HEK293T (cell line): ENCODE results near the gene BACH2.

Experiments
- CTCF ChIA-PET: fragments of 350-600 bp; formaldehyde crosslinking; extraction: SDS; loops from one replicate; lab custom pipeline; 2021; ENCODE audit warnings: antibody characterized with exemption, inconsistent platforms; lab: Yijun Ruan, JAX
- POLR2A ChIA-PET: fragments of 350-600 bp; formaldehyde crosslinking; extraction: SDS; loops from one replicate; lab custom pipeline; 2020; ENCODE audit warnings: antibody characterized with exemption, inconsistent platforms; lab: Yijun Ruan, JAX
- DNase-seq: peaks from one replicate; pipeline ENCODE4 v3.0.0; 2012; ENCODE audit warnings: mixed read lengths; ENCODE audit errors: extremely low spot score
- ARNT ChIP-seq: fragments of 450-650 bp; IDR thresholded peaks from 2 replicates; pipeline ENCODE4 v1.6.1; 2017; ENCODE audit warnings: mild to moderate bottlenecking
- BHLHE40 ChIP-seq: fragments of 450-650 bp; IDR thresholded peaks from 2 replicates; pipeline ENCODE4 v1.6.1; 2016; ENCODE audit warnings: mild to moderate bottlenecking, moderate library complexity, borderline replicate concordance
- CTBP1 ChIP-seq: fragments of 450-650 bp; IDR thresholded peaks from 2 replicates; pipeline ENCODE4 v1.6.1; 2016; ENCODE audit warnings: borderline replicate concordance
- ELF4 ChIP-seq: fragments of 450-650 bp; IDR thresholded peaks from 2 replicates; pipeline ENCODE4 v1.6.1; 2017; ENCODE audit warnings: antibody characterized with exemption
- FOXA1 ChIP-seq: fragments of 450-650 bp; IDR thresholded peaks from 2 replicates; pipeline ENCODE4 v1.6.1; 2016; ENCODE audit warnings: mild to moderate bottlenecking
- FOXK2 ChIP-seq: fragments of 450-650 bp; IDR thresholded peaks from 2 replicates; pipeline ENCODE4 v1.6.1; 2016; ENCODE audit warnings: mild to moderate bottlenecking
- FOXM1 ChIP-seq: fragments of 450-650 bp; IDR thresholded peaks from 2 replicates; pipeline ENCODE4 v1.6.1; 2017; ENCODE audit warnings: mild to moderate bottlenecking, borderline replicate concordance
- HDGF ChIP-seq: fragments of 450-650 bp; IDR thresholded peaks from 2 replicates; pipeline ENCODE4 v1.6.1; 2017; ENCODE audit warnings: antibody characterized with exemption, borderline replicate concordance
- L3MBTL2 ChIP-seq: fragments of 450-650 bp; conservative IDR thresholded peaks from 2 replicates; pipeline ENCODE4 v1.6.1; 2016; ENCODE audit warnings: mild to moderate bottlenecking
- LEF1 ChIP-seq: fragments of 450-650 bp; IDR thresholded peaks from 2 replicates; pipeline ENCODE4 v1.6.1; 2017; ENCODE audit warnings: mild to moderate bottlenecking, borderline replicate concordance
- NFRKB ChIP-seq: fragments of 450-650 bp; IDR thresholded peaks from 2 replicates; pipeline ENCODE4 v1.6.1; 2016; ENCODE audit warnings: mild to moderate bottlenecking, moderate library complexity
- PKNOX1 ChIP-seq: fragments of 450-650 bp; IDR thresholded peaks from 2 replicates; pipeline ENCODE4 v1.6.1; 2016
- SP1 ChIP-seq: fragments of 450-650 bp; IDR thresholded peaks from 2 replicates; pipeline ENCODE4 v1.6.1; 2017
- SUZ12 ChIP-seq: fragments of 450-650 bp; IDR thresholded peaks from 2 replicates; pipeline ENCODE4 v1.6.1; 2016; ENCODE audit warnings: mild to moderate bottlenecking
- TARDBP ChIP-seq: fragments of 450-650 bp; IDR thresholded peaks from 2 replicates; pipeline ENCODE4 v1.6.1; 2016
- ZNF384 ChIP-seq: fragments of 450-650 bp; IDR thresholded peaks from 2 replicates; pipeline ENCODE4 v1.6.1; 2016

The BACH2 gene

GRCh38 chr6:90319044-90319443 is 22.4 kb upstream of the BACH2 start:
- TF ChIP-seq PKNOX1 = no peak
- no peak for TF ChIP-seq CTBP1
- ChIA-PET CTCF (no interaction called here), POLR2A (no interaction called here)
- DNase-seq = no peak

- ChIA-PET POLR2A (no interaction called here), CTCF (interaction anchor here (1.0 kb wide), 1 partner anchor 77 kb away, joined by 3 read pairs; no protein-coding TSS in a partner anchor)
These were observed 19.3 kb upstream of the BACH2 start for GRCh38 chr6:90315986-90316385.

GRCh38 chr6:90315354-90315950 is 18.8 kb upstream of the BACH2 start:
- CTCF ChIA-PET = interaction anchor here (1.0 kb wide), 1 partner anchor 78 kb away, joined by 3 read pairs; no protein-coding TSS in a partner anchor
- no peak for DNase-seq
- TF ChIP-seq LEF1 = no peak
- POLR2A ChIA-PET = no interaction called here

More at GRCh38 chr6:90315986-90316385, 19.3 kb upstream of the BACH2 start:
- TF ChIP-seq CTBP1 (no peak), ELF4 (no peak), FOXM1 (no peak), FOXA1 (no peak), ZNF384 (no peak), SP1 (no peak), PKNOX1 (no peak), ARNT (no peak), FOXK2 (no peak), HDGF (no peak), SUZ12 (no peak), BHLHE40 (no peak)
- no peak for DNase-seq

- ChIA-PET POLR2A (no interaction called here), CTCF (no interaction called here)
- no peak for DNase-seq
- TF ChIP-seq PKNOX1 (no peak), TARDBP (no peak), FOXK2 (no peak), HDGF (no peak), ELF4 (no peak), FOXM1 (no peak), FOXA1 (no peak), BHLHE40 (no peak), CTBP1 (no peak), LEF1 (no peak), SP1 (no peak), NFRKB (no peak), L3MBTL2 (no peak), SUZ12 (no peak)
These were observed 17.9 kb upstream of the BACH2 start for GRCh38 chr6:90314514-90314913.

GRCh38 chr6:90311569-90311968 is 14.9 kb upstream of the BACH2 start:
- ChIA-PET POLR2A (no interaction called here), CTCF (no interaction called here)
- no peak for TF ChIP-seq NFRKB
- no peak for TF ChIP-seq SP1
- no peak for TF ChIP-seq PKNOX1
- TF ChIP-seq L3MBTL2 = no peak
- TF ChIP-seq CTBP1 = no peak
- no peak for TF ChIP-seq SUZ12
- TF ChIP-seq HDGF = no peak
- no peak for TF ChIP-seq BHLHE40
- no peak for TF ChIP-seq FOXA1
- TF ChIP-seq FOXK2 = no peak
- TF ChIP-seq LEF1 = no peak
- TF ChIP-seq TARDBP = no peak
- no peak for TF ChIP-seq ARNT
- no peak for TF ChIP-seq ELF4
- no peak for TF ChIP-seq FOXM1
- no peak for TF ChIP-seq ZNF384
- no peak for DNase-seq

- no peak for DNase-seq
- no peak for TF ChIP-seq PKNOX1
- TF ChIP-seq L3MBTL2 = no peak
- TF ChIP-seq CTBP1 = no peak
- CTCF ChIA-PET = interaction anchor here (0.6 kb wide), 2 partner anchors 88 to 417 kb away, joined by 3 read pairs; no protein-coding TSS in a partner anchor
- POLR2A ChIA-PET = no interaction called here
These were observed 9.3 kb upstream of the BACH2 start for GRCh38 chr6:90305800-90306448.
